ENCODE measurements around the gene SLC7A5. TPM values are rescaled to one million over a fixed set of nuclear protein-coding genes. Genes with fewer than 3 reads are reported as not detected.
A peak's percentile ranks its signal among the peaks of the same experiment; 100 is the strongest.

Gene SLC7A5
- total and polyA plus RNA-seq, 2 of the 13 experiments (the other 11 are each of a cell fraction or from before 2014, with no cell fraction given): 79.6 to 155 TPM

GRCh38 chr16:87858151-87858993 is 10.9 kb downstream of the SLC7A5 start (continued):
- peak; percentile 78 for TF ChIP-seq FOXA3 (CRISPR knock-in tag; IDR thresholded peaks at IDR 0.05)
- peak; percentile 45 for TF ChIP-seq HDAC2 (CRISPR knock-in tag; IDR thresholded peaks at IDR 0.05)
- TF ChIP-seq MEIS2 (CRISPR knock-in tag; IDR thresholded peaks at IDR 0.05): peak; percentile 67; the same call in 1 of the 2 replicates
- 0 out of 2 replicates have a peak, but pooled peaks have one; percentile 48 for TF ChIP-seq ZNF792 (CRISPR knock-in tag; IDR thresholded peaks at IDR 0.05)
- TF ChIP-seq MYPOP (CRISPR knock-in tag; IDR thresholded peaks at IDR 0.05): peak; percentile 42; the same call in 1 of the 2 replicates
- 0 out of 2 replicates have a peak, but pooled peaks have one; percentile 34 for TF ChIP-seq ZNF503 (CRISPR knock-in tag; IDR thresholded peaks at IDR 0.05)
- TF ChIP-seq CBX5 (CRISPR knock-in tag; IDR thresholded peaks at IDR 0.05; ENCODE audit: borderline replicate concordance): peak; percentile 69; the same call in 1 of the 2 replicates
- peak; percentile 60 for TF ChIP-seq PAXIP1 (CRISPR knock-in tag; conservative IDR thresholded peaks at IDR 0.05)
- TF ChIP-seq LCORL (IDR thresholded peaks at IDR 0.05): peak; percentile 40; the same call in 1 of the 2 replicates
- peak; percentile 74 for TF ChIP-seq LCORL (CRISPR knock-in tag; IDR thresholded peaks at IDR 0.05)
- TF ChIP-seq ZNF451 (CRISPR knock-in tag; IDR thresholded peaks at IDR 0.05): peak; percentile 38; the same call in 1 of the 2 replicates
- TF ChIP-seq SALL1 (CRISPR knock-in tag; IDR thresholded peaks at IDR 0.05): peak; percentile 76
- peak; percentile 58; the same call in 1 of the 2 replicates for TF ChIP-seq HOXA5 (CRISPR knock-in tag; IDR thresholded peaks at IDR 0.05)
- TF ChIP-seq ZSCAN31 (CRISPR knock-in tag; IDR thresholded peaks at IDR 0.05; ENCODE audit: low read depth): 0 out of 2 replicates have a peak, but pooled peaks have one; percentile 40
- peak; percentile 52; the same call in 1 of the 2 replicates for TF ChIP-seq ZFP37 (CRISPR knock-in tag; IDR thresholded peaks at IDR 0.05; ENCODE audit: borderline replicate concordance)
- TF ChIP-seq CTCF (CRISPR knock-in tag; IDR thresholded peaks at IDR 0.05): peak; percentile 15
- 0 out of 2 replicates have a peak, but pooled peaks have one; percentile 35 for TF ChIP-seq PHF20 (CRISPR knock-in tag; IDR thresholded peaks at IDR 0.05)
- TF ChIP-seq RARA (CRISPR knock-in tag; IDR thresholded peaks at IDR 0.05): peak; percentile 66
- TF ChIP-seq ZBTB7A (CRISPR knock-in tag; IDR thresholded peaks at IDR 0.05): peak; percentile 18; the same call in 1 of the 2 replicates
- TF ChIP-seq GFI1 (CRISPR knock-in tag; IDR thresholded peaks at IDR 0.05; ENCODE audit: borderline replicate concordance): peak; percentile 94
- TF ChIP-seq ZNF652 (CRISPR knock-in tag; IDR thresholded peaks at IDR 0.05; ENCODE audit: borderline replicate concordance, low read depth): peak; percentile 75
- TF ChIP-seq MXI1 (IDR thresholded peaks at IDR 0.05; ENCODE audit: borderline replicate concordance, low read depth, low read length): peak; percentile 43; the same call in 1 of the 3 replicates
